A673 (cell line): ENCODE data around the gene KIAA0825. TPM values are rescaled to one million over a fixed set of nuclear protein-coding genes. Genes with fewer than 3 reads are reported as not detected.

Experiments
- BruUV-seq: library from RNA; stranded (reverse); fragments of 400-500 nt; replicated peaks from 2 replicates; lab custom pipeline; 2021; lab: Mats Ljungman, UMichigan
- CTCF ChIA-PET: fragments of 300-600 bp; sonication (Branson Sonifier 250); formaldehyde crosslinking; loops from one replicate; lab custom pipeline; 2022; ENCODE audit warnings: antibody characterized with exemption; lab: Charles Lee
- POLR2A ChIA-PET: fragments of 300-600 bp; sonication (Branson Sonifier 250); formaldehyde crosslinking; loops from one replicate; lab custom pipeline; 2022; ENCODE audit warnings: antibody characterized with exemption; ENCODE audit not compliant: low non-redundant PET; lab: Charles Lee
- DNase-seq: peaks from one replicate; pipeline ENCODE4 v3.0.0-alpha.2; 2015; ENCODE audit warnings: low spot score
- H3K27ac ChIP-seq: fragments of 200-600 bp; sonication (generic); 2 replicates; pipeline ENCODE4 v1.5.1; 2016; ENCODE audit warnings: mixed run types, low read depth, mild to moderate bottlenecking, mixed read lengths, antibody characterized with exemption, low read length; ENCODE audit not compliant: poor library complexity, severe bottlenecking
- H3K27me3 ChIP-seq: fragments of 200-600 bp; sonication (generic); replicated peaks from 2 replicates; pipeline ENCODE4 v1.6.1; 2017; ENCODE audit warnings: mixed run types, low read depth, mild to moderate bottlenecking, mixed read lengths, antibody characterized with exemption, low read length; ENCODE audit not compliant: insufficient read depth, poor library complexity
- H3K36me3 ChIP-seq: fragments of 200-600 bp; sonication (generic); 2 replicates; pipeline ENCODE4 v1.6.1; 2016; ENCODE audit warnings: mixed run types, mild to moderate bottlenecking, mixed read lengths, antibody characterized with exemption, low read length; ENCODE audit not compliant: insufficient read depth, poor library complexity, severe bottlenecking
- H3K4me1 ChIP-seq: fragments of 200-600 bp; sonication (generic); 2 replicates; pipeline ENCODE4 v1.6.1; 2017; ENCODE audit warnings: mixed run types, mild to moderate bottlenecking, mixed read lengths, antibody characterized with exemption, low read length; ENCODE audit not compliant: insufficient read depth, poor library complexity, severe bottlenecking
- H3K4me3 ChIP-seq: fragments of 200-600 bp; sonication (generic); 2 replicates; pipeline ENCODE4 v1.5.1; 2016; ENCODE audit warnings: low read depth, mixed run types, mild to moderate bottlenecking, mixed read lengths, low read length; ENCODE audit not compliant: poor library complexity, severe bottlenecking
- H3K9me3 ChIP-seq: fragments of 200-600 bp; sonication (generic); 2 replicates; pipeline ENCODE4 v1.6.1; 2016; ENCODE audit warnings: mixed run types, low read depth, mild to moderate bottlenecking, mixed read lengths, antibody characterized with exemption, low read length; ENCODE audit not compliant: poor library complexity, severe bottlenecking
- EZH2 ChIP-seq: fragments of 200-600 bp; sonication (generic); IDR thresholded peaks from 2 replicates; pipeline ENCODE4 v1.6.1; 2017; ENCODE audit warnings: borderline replicate concordance, low read depth, mild to moderate bottlenecking, mixed read lengths, antibody characterized with exemption, low read length; ENCODE audit not compliant: poor library complexity, severe bottlenecking
- intact Hi-C: fragments of 100-400 bp; cut with micrococcal nuclease; formaldehyde crosslinking; loops from one replicate; pipeline ENCODE4 v1.10.0; 2022; ENCODE audit not compliant: unreplicated experiment
- total RNA-seq: library from RNA; stranded (reverse); gene quantifications from 2 replicates; pipeline ENCODE4 v1.2.3, GENCODE V29; 2021
- TF ChIP-seq, protein P1 (sequence below): fragments of 300-800, 200-600 bp; sonication (generic); conservative IDR thresholded peaks from 2 replicates; pipeline ENCODE4 v1.5.1; 2017; ENCODE audit warnings: low read depth, mild to moderate bottlenecking, antibody characterized with exemption, low read length, moderate library complexity, mixed read lengths

Gene KIAA0825
- total RNA-seq, 1 experiment from 2014 or later: 1.2 TPM

DNA sequence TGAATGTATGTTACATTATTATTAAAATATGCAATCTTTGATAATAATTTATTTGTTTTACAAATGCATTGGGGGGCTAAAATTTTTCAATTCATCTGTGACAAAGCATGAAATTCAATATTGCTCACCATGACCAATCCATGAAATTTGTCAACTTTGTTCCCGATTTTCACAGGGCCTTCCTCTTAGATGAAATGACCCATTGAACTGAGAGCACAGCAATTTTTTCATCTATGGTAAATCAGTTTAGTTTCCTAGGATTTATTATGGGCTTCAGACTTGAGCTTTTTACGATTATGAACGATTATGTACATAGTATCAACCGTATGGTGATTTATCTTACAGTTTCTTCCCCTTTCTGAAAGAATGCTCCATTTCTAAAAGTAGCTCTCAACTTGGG lies 157.3 kb downstream of the KIAA0825 start:
- Histone ChIP-seq H3K9me3 (no peaks in the 10 kb centered on the region), H3K27ac (no peak overlapping the region), H3K36me3 (no peaks in the 10 kb centered on the region), H3K27me3 (no peaks in the 10 kb centered on the region), H3K4me3 (no peak overlapping the region), H3K4me1 (no peaks in the 10 kb centered on the region)
- DNase-seq: no peak
- TF ChIP-seq EZH2: no peak
- TF ChIP-seq, protein P1, sequence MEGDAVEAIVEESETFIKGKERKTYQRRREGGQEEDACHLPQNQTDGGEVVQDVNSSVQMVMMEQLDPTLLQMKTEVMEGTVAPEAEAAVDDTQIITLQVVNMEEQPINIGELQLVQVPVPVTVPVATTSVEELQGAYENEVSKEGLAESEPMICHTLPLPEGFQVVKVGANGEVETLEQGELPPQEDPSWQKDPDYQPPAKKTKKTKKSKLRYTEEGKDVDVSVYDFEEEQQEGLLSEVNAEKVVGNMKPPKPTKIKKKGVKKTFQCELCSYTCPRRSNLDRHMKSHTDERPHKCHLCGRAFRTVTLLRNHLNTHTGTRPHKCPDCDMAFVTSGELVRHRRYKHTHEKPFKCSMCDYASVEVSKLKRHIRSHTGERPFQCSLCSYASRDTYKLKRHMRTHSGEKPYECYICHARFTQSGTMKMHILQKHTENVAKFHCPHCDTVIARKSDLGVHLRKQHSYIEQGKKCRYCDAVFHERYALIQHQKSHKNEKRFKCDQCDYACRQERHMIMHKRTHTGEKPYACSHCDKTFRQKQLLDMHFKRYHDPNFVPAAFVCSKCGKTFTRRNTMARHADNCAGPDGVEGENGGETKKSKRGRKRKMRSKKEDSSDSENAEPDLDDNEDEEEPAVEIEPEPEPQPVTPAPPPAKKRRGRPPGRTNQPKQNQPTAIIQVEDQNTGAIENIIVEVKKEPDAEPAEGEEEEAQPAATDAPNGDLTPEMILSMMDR: no peak
- ChIA-PET CTCF (no interaction called here), POLR2A (no interaction called here)
- intact Hi-C loops: no loop called here
- BruUV-seq: no TSS peak

DNA sequence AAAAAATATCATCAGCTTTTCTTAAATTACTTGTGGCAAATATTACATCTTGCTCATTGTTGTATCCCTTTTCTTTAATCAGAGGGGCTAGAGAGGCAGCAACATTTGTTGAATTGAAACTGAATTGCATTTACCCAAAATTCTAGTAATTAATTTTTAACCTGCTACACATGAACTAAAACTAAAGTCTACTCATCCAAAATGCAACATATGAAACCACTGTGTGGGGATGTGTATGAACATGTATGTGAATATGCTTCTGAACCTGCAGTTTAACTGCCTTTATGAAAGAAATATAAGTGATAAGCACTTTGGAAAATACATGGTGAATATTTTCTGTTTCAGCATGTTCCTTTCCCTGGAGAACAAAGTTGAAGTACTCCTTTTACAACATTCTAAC lies 158.5 kb downstream of the KIAA0825 start:
- intact Hi-C loops: no loop called here
- no peaks in the 10 kb centered on the region for H3K9me3 ChIP-seq
- no peak for DNase-seq
- H3K4me3 ChIP-seq: no peak overlapping the region
- H3K27me3 ChIP-seq: no peaks in the 10 kb centered on the region
- TF ChIP-seq, protein P1: no peak
- no peak for TF ChIP-seq EZH2
- H3K4me1 ChIP-seq: no peaks in the 10 kb centered on the region
- H3K27ac ChIP-seq: no peak overlapping the region
- CTCF ChIA-PET: no interaction called here
- BruUV-seq: no TSS peak
- POLR2A ChIA-PET: no interaction called here
- no peaks in the 10 kb centered on the region for H3K36me3 ChIP-seq

- no TSS peak for BruUV-seq
- DNase-seq: no peak
- H3K27me3 ChIP-seq: no peaks in the 10 kb centered on the region
- CTCF ChIA-PET: no interaction called here
- intact Hi-C loops: no loop called here
- no peaks in the 10 kb centered on the region for H3K4me1 ChIP-seq
- no peaks in the 10 kb centered on the region for H3K9me3 ChIP-seq
- H3K36me3 ChIP-seq: no peaks in the 10 kb centered on the region
- POLR2A ChIA-PET: no interaction called here
- H3K27ac ChIP-seq: no peak overlapping the region
- H3K4me3 ChIP-seq: no peak overlapping the region
- TF ChIP-seq, protein P1: no peak
- TF ChIP-seq EZH2: no peak
These were observed 160.6 kb downstream of the KIAA0825 start for GRCh38 chr5:94457788-94458187.
